Measurements from ENCODE around the gene FCRLB.
A peak's percentile ranks its signal among the peaks of the same experiment; 100 is the strongest.
"Not testable (repeated sequence)": the region's sequence is repeated elsewhere in the genome, so short reads cannot be mapped to it uniquely, and the experiment has no call there.

The FCRLB gene, protein sequence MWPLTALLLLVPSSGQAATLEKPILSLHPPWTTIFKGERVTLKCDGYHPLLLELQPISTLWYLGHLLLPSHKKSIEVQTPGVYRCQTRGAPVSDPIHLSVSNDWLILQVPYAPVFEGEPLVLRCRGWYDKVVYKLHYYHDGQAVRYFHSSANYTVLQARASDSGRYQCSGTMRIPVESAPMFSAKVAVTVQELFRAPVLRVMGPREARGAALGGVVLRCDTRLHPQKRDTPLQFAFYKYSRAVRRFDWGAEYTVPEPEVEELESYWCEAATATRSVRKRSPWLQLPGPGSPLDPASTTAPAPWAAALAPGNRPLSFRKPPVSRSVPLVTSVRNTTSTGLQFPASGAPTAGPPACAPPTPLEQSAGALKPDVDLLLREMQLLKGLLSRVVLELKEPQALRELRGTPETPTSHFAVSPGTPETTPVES

DNA sequence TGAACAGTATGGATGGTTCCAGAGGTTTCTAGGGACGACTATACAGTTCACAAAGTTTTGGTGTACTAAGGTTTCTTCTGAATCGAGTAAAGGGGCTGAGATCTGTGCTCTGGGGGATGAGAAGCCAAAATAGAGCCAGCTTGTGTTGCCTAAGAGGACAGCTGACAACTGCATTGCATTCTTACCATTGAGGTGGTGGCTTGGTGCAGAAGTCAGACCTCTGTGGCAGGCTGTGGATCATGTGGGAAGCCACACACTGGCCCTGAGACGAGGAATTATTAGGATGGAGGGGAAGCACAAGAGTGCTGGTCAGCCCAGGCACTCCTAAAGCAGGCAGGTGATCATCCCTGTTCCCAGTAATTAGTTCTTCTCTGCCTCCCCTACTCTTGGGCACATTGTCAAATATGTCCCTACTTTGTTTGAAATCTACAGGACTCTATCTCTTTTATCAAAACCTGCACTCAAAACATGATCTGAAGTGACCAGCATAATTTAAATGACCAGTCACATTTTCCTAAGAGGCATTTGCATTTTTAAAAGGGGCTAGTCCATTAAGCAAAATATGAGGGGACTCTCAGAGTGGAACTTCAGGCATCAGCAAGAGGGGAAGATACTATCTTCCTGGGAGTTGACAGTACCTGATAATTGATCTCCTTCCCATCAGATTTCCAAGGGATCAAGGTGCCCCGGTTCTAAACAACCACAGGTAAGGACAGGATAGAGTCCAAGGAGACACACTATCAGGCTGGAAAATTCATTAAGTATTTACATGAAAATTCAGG lies at the start of gene FCRLB:
TSS of gene FCRLB (plus strand) at position 589 of the 782 bp plus-strand sequence. CDS start 1,129 bp downstream, outside the sequence.
- peaks cover 42% of the 10 kb centered on the region for H3K27me3 Mint-ChIP-seq
- no peak within 1 kb of the TSS for H3K4me3 Mint-ChIP-seq
- peaks cover 38% of the 10 kb centered on the region for H3K4me1 Mint-ChIP-seq
- H3K9me3 Mint-ChIP-seq = no peaks in the 10 kb centered on the region
- ATAC-seq (no peak), DNase-seq (no peak)
- no peak within 1 kb of the TSS for H3K27ac Mint-ChIP-seq

DNA sequence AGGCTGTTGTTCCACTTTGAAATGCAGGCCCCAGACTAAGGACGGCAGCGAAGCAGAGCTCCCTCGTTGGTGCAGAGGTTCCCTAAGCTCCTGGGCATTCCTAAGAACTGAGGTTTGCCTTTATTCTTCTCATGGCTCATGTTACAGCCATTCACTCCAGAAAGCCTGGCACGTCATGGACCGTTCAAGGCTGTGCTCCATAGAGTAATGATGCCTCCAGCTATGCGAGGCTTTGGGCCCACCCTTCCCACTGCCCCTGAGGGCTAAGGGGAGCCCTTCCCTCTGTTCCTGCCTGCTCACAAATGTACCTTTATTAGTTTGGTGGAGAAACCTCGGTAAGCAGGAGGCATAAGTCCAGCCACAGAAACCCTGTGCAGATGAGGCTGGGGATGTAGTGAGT lies 47.9 kb upstream of the FCRLB start:
- H3K27ac Mint-ChIP-seq, H3K27me3 Mint-ChIP-seq, ATAC-seq, DNase-seq, H3K9me3 Mint-ChIP-seq, H3K4me3 Mint-ChIP-seq: not testable (repeated sequence)
- H3K4me1 Mint-ChIP-seq = peaks cover 19% of the 10 kb centered on the region

DNA sequence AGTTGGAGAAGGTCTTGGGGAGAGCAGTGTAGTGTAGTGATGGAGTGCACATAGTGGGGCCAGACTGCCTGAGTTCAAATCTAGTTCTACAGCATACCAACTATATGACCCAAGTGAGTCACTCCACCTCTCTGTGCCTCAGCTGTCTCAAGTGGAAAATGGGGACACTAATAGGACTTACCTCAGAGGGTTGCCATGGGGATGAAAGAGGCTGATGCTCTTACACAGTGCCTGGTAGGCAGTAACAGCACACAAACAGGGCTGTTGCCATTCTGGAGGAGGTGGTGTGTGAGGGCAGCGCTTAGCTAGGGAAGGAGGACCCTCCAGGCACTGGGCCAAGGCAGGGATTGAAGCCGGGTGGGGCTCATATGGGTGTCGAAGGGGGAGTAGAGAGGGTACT lies 46.9 kb upstream of the FCRLB start:
- not testable (repeated sequence) for H3K27me3 Mint-ChIP-seq, H3K27ac Mint-ChIP-seq, ATAC-seq, DNase-seq, H3K4me3 Mint-ChIP-seq, H3K9me3 Mint-ChIP-seq
- peaks cover 19% of the 10 kb centered on the region for H3K4me1 Mint-ChIP-seq

DNA sequence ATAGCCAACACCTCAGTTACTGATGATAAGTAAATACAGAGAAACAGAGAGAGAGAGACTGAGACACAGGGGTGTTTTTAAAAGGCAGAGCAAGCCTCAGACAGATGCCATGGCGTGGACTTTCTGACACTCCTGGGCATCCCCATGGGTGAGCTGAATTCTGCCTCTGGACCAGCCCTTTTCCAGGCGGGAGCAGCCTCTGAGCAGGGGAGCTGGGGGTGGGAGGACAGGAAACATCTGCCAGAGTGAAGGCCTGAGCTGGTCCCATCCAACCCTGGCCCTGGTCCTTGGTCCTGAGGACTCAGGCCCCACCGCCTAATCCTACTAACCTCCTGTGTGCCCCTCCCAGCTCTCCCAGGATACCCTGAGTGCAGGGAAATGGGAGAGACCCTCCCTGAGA lies 46.4 kb upstream of the FCRLB start:
- not testable (repeated sequence) for H3K4me3 Mint-ChIP-seq, H3K27me3 Mint-ChIP-seq, DNase-seq, H3K9me3 Mint-ChIP-seq, ATAC-seq
- Mint-ChIP-seq H3K27ac (peak overlapping the region in 1 of 2 donors; percentile 27), H3K4me1 (peaks cover 19% of the 10 kb centered on the region)

DNA sequence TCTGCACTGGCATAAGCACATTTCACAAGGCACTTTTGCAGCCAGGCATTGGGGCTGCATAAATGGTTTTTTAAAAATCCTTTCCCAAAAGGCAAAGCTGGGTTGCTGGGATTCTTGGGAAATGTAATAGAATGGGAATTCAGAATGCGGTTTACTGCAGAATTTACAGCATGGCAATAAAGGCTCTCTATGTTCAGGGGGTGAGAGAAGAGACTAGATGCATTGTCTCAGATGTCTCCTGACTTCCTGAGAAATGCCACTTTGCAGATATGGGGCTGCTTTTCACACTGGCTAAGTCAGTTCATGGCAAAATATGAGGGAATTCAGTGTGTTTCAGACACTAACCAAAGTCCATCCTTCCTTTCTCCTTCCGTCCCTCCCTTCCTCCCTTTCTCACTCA lies 44.9 kb upstream of the FCRLB start:
- Mint-ChIP-seq H3K27me3 (peaks cover 8% of the 10 kb centered on the region), H3K4me3 (no peak overlapping the region), H3K27ac (no peak overlapping the region), H3K9me3 (no peaks in the 10 kb centered on the region), H3K4me1 (peaks cover 14% of the 10 kb centered on the region)
- ATAC-seq (no peak), DNase-seq (no peak)

DNA sequence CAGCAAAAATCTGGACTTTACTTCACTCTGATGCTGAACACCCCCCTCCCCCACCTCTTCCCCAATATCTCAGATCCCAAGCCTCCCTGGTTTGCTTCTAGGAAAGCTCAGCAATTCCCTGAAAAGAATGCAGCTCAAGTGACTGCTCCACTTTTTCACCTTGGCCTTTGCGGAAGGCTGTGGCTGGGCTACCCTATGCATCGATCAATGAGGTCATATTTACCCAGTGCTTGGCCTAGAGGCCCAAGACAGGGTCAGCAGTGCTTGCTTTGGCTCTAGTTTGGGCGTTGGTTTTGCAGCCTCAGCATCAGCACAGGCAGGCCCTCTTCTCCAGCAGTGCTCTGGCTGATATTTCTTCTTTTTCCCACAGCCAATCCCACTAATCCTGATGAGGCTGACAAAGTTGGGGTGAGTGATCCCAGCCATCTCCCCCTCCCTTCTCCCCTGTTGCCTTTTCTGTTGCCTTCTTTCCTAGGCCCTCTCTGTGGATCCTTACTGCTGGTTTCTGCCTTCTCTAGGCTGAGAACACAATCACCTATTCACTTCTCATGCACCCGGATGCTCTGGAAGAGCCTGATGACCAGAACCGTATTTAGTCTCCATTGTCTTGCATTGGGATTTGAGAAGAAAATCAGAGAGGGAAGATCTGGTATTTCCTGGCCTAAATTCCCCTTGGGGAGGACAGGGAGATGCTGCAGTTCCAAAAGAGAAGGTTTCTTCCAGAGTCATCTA lies 44.2 kb upstream of the FCRLB start:
- no peaks in the 10 kb centered on the region for H3K9me3 Mint-ChIP-seq
- ATAC-seq = no peak
- peaks cover 11% of the 10 kb centered on the region for H3K4me1 Mint-ChIP-seq
- no peak for DNase-seq
- no peak overlapping the region for H3K4me3 Mint-ChIP-seq
- peaks cover 8% of the 10 kb centered on the region for H3K27me3 Mint-ChIP-seq
- no peak overlapping the region for H3K27ac Mint-ChIP-seq

DNA sequence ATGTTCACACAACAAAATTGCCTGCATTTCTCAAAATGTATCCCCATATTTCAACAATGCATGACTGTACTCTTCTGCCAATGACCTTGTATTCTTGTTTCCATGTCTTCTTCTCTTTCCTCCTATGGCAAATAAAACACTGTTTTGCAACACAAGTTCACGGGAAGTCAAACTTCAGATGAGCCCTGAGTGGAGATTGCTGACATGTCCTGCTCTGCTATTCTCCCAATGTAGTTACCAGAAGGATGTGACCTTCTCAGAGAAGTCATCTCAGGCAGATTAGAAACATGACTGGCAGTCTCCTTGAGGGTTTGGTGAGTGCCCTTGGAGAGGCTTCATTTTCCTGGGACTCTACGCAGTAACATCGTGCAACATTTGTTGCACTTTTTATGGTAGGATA lies 42.8 kb upstream of the FCRLB start:
- no peak for DNase-seq
- peaks cover 11% of the 10 kb centered on the region for H3K27me3 Mint-ChIP-seq
- ATAC-seq = no peak
- H3K9me3 Mint-ChIP-seq = no peaks in the 10 kb centered on the region
- H3K4me1 Mint-ChIP-seq = peaks cover 11% of the 10 kb centered on the region
- no peak overlapping the region for H3K27ac Mint-ChIP-seq
- H3K4me3 Mint-ChIP-seq = no peak overlapping the region

DNA sequence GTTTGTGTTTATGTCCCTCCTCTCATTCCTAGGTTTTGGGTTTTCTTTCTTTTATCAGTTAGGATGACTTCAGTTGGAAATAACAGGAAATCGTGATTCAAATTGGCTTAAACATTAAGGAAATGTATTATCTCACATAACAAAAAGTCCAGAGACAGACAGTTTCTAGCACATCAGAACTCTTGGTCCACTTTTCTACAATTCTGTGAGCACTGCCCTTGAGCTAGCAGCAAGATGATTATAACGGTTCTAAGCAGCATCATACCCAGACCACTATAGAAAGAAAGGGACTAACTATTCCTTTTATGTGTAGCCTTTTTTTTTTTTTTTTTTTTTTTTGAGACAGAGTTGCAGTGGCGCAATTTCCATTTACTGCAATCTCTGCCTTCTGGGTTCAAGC lies 39.5 kb upstream of the FCRLB start:
- Mint-ChIP-seq H3K27me3 (peaks cover 24% of the 10 kb centered on the region), H3K9me3 (no peaks in the 10 kb centered on the region), H3K27ac (no peak overlapping the region), H3K4me1 (no peaks in the 10 kb centered on the region), H3K4me3 (no peak overlapping the region)
- DNase-seq = no peak
- no peak for ATAC-seq

DNA sequence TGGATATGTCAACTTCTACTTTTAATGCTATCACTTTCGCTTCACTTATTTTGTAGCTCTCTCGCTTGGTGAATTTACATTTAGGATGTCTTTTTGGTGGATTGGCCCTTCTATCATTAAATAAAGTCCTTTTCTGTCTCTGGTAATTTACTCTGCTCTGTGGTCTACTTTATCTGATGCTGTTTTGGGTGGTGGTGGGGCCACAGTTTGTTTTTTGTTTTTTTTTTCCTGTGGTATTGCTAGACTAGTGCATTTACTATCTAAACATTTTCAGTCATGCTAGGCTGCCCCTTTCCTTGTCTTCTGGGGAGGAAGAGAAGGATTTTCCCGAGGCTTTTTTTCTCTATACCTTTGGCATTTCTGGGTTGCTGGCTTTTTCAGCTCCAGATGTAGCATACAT lies 32.4 kb upstream of the FCRLB start:
- no peak overlapping the region for H3K4me3 Mint-ChIP-seq
- no peak for ATAC-seq
- peaks cover 37% of the 10 kb centered on the region for H3K27me3 Mint-ChIP-seq
- H3K27ac Mint-ChIP-seq = no peak overlapping the region
- H3K4me1 Mint-ChIP-seq = no peaks in the 10 kb centered on the region
- no peak for DNase-seq
- H3K9me3 Mint-ChIP-seq = no peaks in the 10 kb centered on the region

DNA sequence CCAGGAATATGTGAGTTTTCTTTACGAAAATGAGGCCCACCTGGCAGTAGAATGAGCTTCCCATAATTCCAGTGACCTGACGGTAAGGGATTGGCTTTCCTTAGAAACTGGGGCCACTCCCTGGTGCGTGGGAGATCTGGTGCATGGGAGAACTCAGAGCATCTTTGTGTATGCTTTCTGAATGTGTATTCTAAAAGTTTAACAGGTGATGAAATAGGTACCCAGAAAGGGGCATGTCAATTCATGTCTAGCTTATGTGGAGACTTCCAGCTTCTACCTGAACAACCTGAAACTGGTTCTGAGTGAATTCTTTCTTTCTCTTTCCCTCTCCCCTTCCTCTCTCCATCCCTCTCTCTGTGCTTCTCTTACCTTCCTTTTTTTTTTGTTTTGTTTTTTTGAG lies 29.5 kb upstream of the FCRLB start:
- Mint-ChIP-seq H3K4me3 (no peak overlapping the region), H3K9me3 (peaks cover 6 to 11% of the 10 kb centered on the region in 2 donors), H3K4me1 (no peaks in the 10 kb centered on the region), H3K27ac (no peak overlapping the region), H3K27me3 (peaks cover 53% of the 10 kb centered on the region)
- ATAC-seq (no peak), DNase-seq (no peak)

DNA sequence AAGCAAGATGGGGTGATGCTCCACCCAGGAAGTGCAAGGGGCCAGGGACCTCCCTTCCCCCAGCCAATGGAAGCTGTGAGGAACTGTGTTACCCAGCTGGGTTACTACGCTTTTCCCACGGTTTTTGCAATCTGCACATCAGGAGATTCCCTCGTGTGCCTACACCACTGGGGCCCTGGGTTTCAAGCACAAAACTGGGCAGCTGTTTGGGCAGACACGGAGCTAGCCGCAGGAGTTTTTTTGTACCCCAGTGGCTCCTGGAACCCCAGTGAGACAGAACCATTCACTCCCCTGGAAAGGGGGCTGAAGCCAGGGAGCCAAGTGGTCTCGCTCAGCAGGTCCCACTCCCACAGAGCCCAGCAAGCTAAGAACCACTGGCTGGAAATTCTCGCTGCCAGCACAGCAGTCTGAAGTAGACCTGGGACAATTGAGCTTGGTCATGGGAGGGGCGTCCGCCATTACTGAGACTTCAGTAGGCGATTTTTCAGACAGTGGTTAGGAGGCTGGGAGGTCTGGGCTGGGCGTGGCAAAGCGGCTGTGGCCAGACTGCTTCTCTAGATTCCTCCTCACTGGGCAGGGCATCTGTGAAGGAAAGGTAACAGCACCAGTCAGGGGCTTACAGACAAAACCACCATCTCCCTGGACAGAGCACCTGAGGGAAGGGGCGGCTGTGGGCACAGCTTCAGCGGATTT lies 28.2 kb upstream of the FCRLB start:
- H3K27ac Mint-ChIP-seq, ATAC-seq, H3K4me3 Mint-ChIP-seq, DNase-seq, H3K4me1 Mint-ChIP-seq: not testable (repeated sequence)
- peaks cover 57% of the 10 kb centered on the region for H3K27me3 Mint-ChIP-seq
- H3K9me3 Mint-ChIP-seq = peaks cover 6 to 11% of the 10 kb centered on the region in 2 donors

DNA sequence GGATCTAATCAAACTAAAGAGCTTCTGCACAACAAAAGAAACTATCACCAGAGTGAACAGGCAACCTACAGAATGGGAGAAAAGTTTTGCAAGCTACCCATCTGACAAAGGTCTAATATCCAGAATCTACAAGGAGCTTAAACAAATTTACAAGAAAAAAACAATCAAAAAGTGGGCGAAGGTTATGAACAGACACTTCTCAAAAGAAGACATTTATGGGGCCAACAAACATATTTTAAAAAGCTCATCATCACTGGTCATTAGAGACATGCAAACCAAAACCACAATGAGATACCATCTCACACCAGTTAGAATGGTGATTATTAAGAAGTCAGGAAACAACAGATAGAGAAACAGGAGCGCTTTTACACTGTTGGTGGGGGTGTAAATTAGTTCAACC lies 23.0 kb upstream of the FCRLB start:
- not testable (repeated sequence) for ATAC-seq, H3K4me1 Mint-ChIP-seq, H3K27ac Mint-ChIP-seq, DNase-seq, H3K4me3 Mint-ChIP-seq
- H3K9me3 Mint-ChIP-seq = peaks cover 6 to 11% of the 10 kb centered on the region in 2 donors
- H3K27me3 Mint-ChIP-seq = peaks cover 43% of the 10 kb centered on the region

DNA sequence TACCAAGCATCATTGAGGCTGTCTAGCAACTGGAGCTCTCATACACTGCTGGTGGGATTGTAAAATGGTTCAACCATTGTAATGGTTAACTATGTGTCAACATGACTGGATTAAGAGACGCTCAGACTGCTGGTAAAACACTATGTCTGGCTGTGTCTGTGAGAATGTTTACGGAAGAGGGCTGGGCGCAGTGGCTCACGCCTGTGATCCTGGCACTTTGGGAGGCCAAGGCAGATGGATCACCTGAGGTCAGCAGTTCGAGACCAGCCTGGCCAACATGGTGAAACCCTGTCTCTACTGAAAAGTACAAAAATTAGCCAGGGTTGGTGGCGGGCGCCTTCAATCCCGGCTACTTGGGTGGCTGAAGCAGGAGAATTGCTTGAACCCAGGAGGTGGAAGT lies 19.1 kb upstream of the FCRLB start:
- ATAC-seq = no peak
- Mint-ChIP-seq H3K9me3 (no peaks in the 10 kb centered on the region), H3K27me3 (peaks cover 15% of the 10 kb centered on the region), H3K27ac (no peak overlapping the region), H3K4me1 (no peaks in the 10 kb centered on the region), H3K4me3 (no peak overlapping the region)
- no peak for DNase-seq

DNA sequence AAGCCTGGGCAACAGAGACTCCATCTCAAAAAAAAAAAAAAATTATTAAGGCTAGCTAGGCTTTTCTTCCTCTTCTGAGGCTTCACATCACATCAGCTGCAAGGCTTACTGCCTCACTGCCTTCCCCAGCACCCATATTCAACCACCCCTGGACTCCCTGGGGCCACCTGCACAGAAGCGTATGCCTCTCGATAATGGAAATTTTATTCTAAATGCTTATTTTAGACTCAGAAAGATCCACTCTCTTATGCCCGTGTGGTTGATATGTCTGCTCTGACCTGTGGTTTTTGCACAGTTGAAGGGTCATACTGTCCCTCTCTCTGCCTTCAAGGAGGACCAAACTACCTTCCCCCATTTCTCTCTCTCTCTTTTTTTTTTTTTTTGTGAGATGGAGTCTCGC lies 15.8 kb upstream of the FCRLB start:
- no peak overlapping the region for H3K4me3 Mint-ChIP-seq
- H3K27me3 Mint-ChIP-seq = peaks cover 15% of the 10 kb centered on the region
- H3K4me1 Mint-ChIP-seq = no peaks in the 10 kb centered on the region
- DNase-seq (no peak), ATAC-seq (no peak)
- no peak overlapping the region for H3K27ac Mint-ChIP-seq
- no peaks in the 10 kb centered on the region for H3K9me3 Mint-ChIP-seq

DNA sequence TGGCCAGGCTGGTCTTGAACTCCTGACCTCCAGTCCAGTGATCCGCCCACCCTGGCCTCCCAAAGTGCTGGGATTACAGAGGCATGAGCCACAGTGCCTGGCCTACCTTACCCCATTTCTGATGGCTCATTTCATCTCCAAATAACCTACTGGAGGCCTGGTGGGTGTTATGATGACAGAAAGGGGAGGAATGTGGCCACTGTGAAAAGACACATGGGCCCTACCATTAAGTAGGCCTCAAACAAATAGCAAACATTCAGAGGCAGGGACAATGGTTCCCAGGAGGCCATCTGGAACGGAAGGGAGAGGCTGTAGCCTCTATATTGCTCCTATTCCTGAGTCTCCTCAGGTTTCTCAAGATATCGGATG lies 15.2 kb upstream of the FCRLB start:
- Mint-ChIP-seq H3K9me3 (no peaks in the 10 kb centered on the region), H3K27ac (no peak overlapping the region), H3K4me1 (no peaks in the 10 kb centered on the region), H3K27me3 (peaks cover 18% of the 10 kb centered on the region), H3K4me3 (no peak overlapping the region)
- DNase-seq = no peak
- ATAC-seq = no peak

All from stimulated activated naive CD8-positive, alpha-beta T cell treated with anti-CD3 and anti-CD28 coated beads, Interleukin-15, amount 100 ng/mL, for 72 hours (primary cell).